Measurements from ENCODE around the gene GAGE10. TPM values are rescaled to one million over a fixed set of nuclear protein-coding genes. Genes with fewer than 3 reads are reported as not detected.

GAGE10 gene
- total RNA-seq, 2 experiments from 2014 or later, result not detected

DNA sequence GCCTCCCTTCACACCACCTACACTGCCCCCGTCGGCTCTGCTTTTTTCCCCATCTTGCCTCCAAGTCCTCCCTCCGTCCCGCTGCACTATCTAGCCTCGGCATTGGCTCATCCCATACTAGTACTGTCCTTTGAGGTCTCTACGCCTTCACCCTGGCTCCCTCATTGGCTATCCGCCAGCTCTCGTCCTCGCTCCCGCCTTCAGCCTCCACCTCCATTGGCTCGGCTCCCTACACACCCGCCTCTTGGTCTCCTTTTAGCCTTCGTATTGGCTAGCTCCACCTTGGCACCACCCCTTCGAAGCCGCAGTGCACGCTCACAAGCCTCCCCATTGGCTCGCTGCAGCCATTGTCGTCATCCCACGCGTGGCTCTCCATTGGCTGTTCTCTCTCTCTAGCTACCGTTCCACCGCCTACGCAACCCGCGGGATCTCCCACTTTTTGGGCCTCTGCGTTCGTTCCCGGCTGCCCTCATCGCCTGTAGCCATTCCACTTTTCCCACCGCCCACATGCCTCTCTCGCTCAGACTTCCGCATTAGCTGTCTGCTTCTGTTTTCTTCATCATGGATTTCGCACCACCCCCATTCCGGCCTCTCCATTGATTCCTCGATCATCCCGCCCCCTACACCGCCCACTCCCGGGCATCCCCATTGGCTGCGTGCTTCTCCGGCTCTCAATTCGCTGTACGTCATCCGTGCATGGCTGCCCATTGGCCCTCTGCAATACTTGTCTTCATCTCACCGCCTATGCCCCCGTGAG, 34.3 kb upstream of the GAGE10 start:
- Histone ChIP-seq H2AFZ (ENCODE audit: low read length) (peak overlapping the region; percentile 80; the same call in 1 of the 2 replicates), H3K4me2 (ENCODE audit: low read length) (peak overlapping the region; percentile 73), H3K9me2 (ENCODE audit: insufficient read depth, low read length) (no peaks in the 10 kb centered on the region), H3K36me3 (ENCODE audit: insufficient read depth, low read length) (peaks cover 8% of the 10 kb centered on the region; the same call in 1 of the 2 replicates), H3K9me3 (ENCODE audit: low read length) (no peaks in the 10 kb centered on the region), H3K27ac (ENCODE audit: low read depth, low read length, poor library complexity, severe bottlenecking) (peak overlapping the region; percentile 69), H3K79me2 (ENCODE audit: insufficient read depth, low read depth, low read length) (peaks cover 27% of the 10 kb centered on the region), H4K20me1 (ENCODE audit: insufficient read depth, low read length) (no peaks in the 10 kb centered on the region), H3K4me1 (ENCODE audit: insufficient read depth, low read length, poor library complexity, severe bottlenecking) (peaks cover 32% of the 10 kb centered on the region), H3K4me3 (ENCODE audit: low read depth, low read length, poor library complexity, severe bottlenecking) (peak overlapping the region; percentile 91)
- TF ChIP-seq, protein P1, sequence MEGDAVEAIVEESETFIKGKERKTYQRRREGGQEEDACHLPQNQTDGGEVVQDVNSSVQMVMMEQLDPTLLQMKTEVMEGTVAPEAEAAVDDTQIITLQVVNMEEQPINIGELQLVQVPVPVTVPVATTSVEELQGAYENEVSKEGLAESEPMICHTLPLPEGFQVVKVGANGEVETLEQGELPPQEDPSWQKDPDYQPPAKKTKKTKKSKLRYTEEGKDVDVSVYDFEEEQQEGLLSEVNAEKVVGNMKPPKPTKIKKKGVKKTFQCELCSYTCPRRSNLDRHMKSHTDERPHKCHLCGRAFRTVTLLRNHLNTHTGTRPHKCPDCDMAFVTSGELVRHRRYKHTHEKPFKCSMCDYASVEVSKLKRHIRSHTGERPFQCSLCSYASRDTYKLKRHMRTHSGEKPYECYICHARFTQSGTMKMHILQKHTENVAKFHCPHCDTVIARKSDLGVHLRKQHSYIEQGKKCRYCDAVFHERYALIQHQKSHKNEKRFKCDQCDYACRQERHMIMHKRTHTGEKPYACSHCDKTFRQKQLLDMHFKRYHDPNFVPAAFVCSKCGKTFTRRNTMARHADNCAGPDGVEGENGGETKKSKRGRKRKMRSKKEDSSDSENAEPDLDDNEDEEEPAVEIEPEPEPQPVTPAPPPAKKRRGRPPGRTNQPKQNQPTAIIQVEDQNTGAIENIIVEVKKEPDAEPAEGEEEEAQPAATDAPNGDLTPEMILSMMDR (conservative IDR thresholded peaks at IDR 0.05; ENCODE audit: low read length), result no peak
- no peak for TF ChIP-seq EZH2phosphoT487 (IDR thresholded peaks at IDR 0.05; ENCODE audit: borderline replicate concordance, low read depth, low read length)
- BruUV-seq (replicated peaks), result no TSS peak
- peak; percentile 96 for DNase-seq (ENCODE audit: low spot score)
- CTCF ChIA-PET (ENCODE audit: unreplicated experiment), result interaction anchor here (0.7 kb wide), 1 partner anchor 653 kb away, joined by 3 read pairs; the partner anchor contains the start of gene CLCN5
- intact Hi-C loops (cut with micrococcal nuclease; ENCODE audit: unreplicated experiment), result loop anchor here (5.0 to 10.0 kb wide), 2 partner anchors 77 to 144 kb away; partner anchors contain the start of gene GPKOW
- POLR2A ChIA-PET, result interaction anchor here (0.5 to 1.4 kb wide), 10 partner anchors 12 to 727 kb away, joined by 3 to 11 read pairs (median 4); partner anchors contain the start of gene CCDC22

DNA sequence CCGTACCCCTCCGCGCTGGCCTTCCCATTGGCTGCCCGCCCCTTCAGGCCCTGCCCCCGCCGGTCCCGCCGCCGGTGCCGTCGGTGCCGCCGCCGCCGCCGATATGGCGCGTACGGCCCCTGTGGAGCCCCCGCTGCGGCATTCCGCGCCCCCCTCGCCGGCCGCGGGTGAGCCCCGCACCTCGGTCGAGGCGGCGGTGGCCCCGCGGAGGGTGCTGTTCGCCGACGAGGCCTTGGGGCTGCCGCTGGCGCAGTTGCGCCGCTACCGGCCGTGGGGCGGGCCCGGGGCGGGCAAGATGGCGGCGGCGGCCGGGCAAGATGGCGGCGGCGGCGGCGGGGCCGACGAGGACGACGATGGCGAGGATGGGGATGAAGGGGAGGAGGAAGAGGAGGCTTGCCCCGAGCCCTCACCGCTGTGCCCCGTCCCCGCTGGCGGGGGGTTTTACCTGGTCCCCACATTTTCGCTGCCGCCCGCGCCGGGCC, 33.6 kb upstream of the GAGE10 start, which contains the start of gene PPP1R3F:
Gene PPP1R3F, plus strand, starts transcription at position 27 of the 482 bp plus-strand sequence. Its CDS starts 77 bp downstream, at position 104.
- H3K9me2 ChIP-seq (ENCODE audit: insufficient read depth, low read length), result no peaks in the 10 kb centered on the region
- H4K20me1 ChIP-seq (ENCODE audit: insufficient read depth, low read length), result no peaks in the 10 kb centered on the region
- TF ChIP-seq EZH2phosphoT487 (IDR thresholded peaks at IDR 0.05; ENCODE audit: borderline replicate concordance, low read depth, low read length), result no peak
- TF ChIP-seq, protein P1 (conservative IDR thresholded peaks at IDR 0.05; ENCODE audit: low read length), result no peak
- POLR2A ChIA-PET, result interaction anchor here (1.0 to 1.4 kb wide), 2 partner anchors 11 to 79 kb away, joined by 4 to 11 read pairs; no protein-coding TSS in a partner anchor
- peak within 1 kb of the TSS; percentile 75 for H3K4me2 ChIP-seq (ENCODE audit: low read length)
- DNase-seq (ENCODE audit: low spot score), result no peak
- H3K27ac ChIP-seq (ENCODE audit: low read depth, low read length, poor library complexity, severe bottlenecking), result peak within 1 kb of the TSS; percentile 69
- peaks cover 32% of the 10 kb centered on the region for H3K4me1 ChIP-seq (ENCODE audit: insufficient read depth, low read length, poor library complexity, severe bottlenecking)
- H2AFZ ChIP-seq (ENCODE audit: low read length), result peak within 1 kb of the TSS; percentile 80; the same call in 1 of the 2 replicates
- peak within 1 kb of the TSS; percentile 91 for H3K4me3 ChIP-seq (ENCODE audit: low read depth, low read length, poor library complexity, severe bottlenecking)
- intact Hi-C loops (cut with micrococcal nuclease; ENCODE audit: unreplicated experiment), result loop anchor here (5.0 to 10.0 kb wide), 2 partner anchors 78 to 145 kb away; partner anchors contain the start of gene GPKOW
- H3K79me2 ChIP-seq (ENCODE audit: insufficient read depth, low read depth, low read length), result peaks cover 27% of the 10 kb centered on the region
- CTCF ChIA-PET (ENCODE audit: unreplicated experiment), result no interaction called here
- H3K36me3 ChIP-seq (ENCODE audit: insufficient read depth, low read length), result peaks cover 8% of the 10 kb centered on the region; the same call in 1 of the 2 replicates
- H3K9me3 ChIP-seq (ENCODE audit: low read length), result no peaks in the 10 kb centered on the region
- BruUV-seq (replicated peaks), result no TSS peak

All from OCI-LY7 (cell line).